ENCODE data around the gene RNF213. TPM values are rescaled to one million over a fixed set of nuclear protein-coding genes. Genes with fewer than 3 reads are reported as not detected.

RNF213 gene
- total RNA-seq, 1 donor from 2014 or later, result 25.6 TPM

GRCh38 chr17:80319999-80320344 is 59.3 kb downstream of the RNF213 start:
- Histone ChIP-seq H3K36me3 (peaks cover 88% of the 10 kb centered on the region), H3K4me3 (no peak overlapping the region), H3K27me3 (ENCODE audit: low read depth) (no peaks in the 10 kb centered on the region), H3K9me3 (replicated peaks) (peaks cover 7% of the 10 kb centered on the region), H3K4me1 (peaks cover 4% of the 10 kb centered on the region), H3K27ac (replicated peaks) (no peak overlapping the region)
- intact Hi-C loops (cut with micrococcal nuclease), result no loop called here
- no peak for TF ChIP-seq CTCF (IDR thresholded peaks at IDR 0.05; ENCODE audit: borderline replicate concordance)
- no peak for DNase-seq

- DNase-seq, result no peak
- H3K4me1 ChIP-seq, result peaks cover 4% of the 10 kb centered on the region
- intact Hi-C loops (cut with micrococcal nuclease), result no loop called here
- H3K4me3 ChIP-seq, result no peak overlapping the region
- H3K27ac ChIP-seq (replicated peaks), result no peak overlapping the region
- no peak for TF ChIP-seq CTCF (IDR thresholded peaks at IDR 0.05; ENCODE audit: borderline replicate concordance)
- peaks cover 7% of the 10 kb centered on the region for H3K9me3 ChIP-seq (replicated peaks)
- no peaks in the 10 kb centered on the region for H3K27me3 ChIP-seq (ENCODE audit: low read depth)
- H3K36me3 ChIP-seq, result peaks cover 93% of the 10 kb centered on the region
Observed at GRCh38 chr17:80320496-80320895, 59.8 kb downstream of the RNF213 start.

GRCh38 chr17:80322864-80323263 is 62.2 kb downstream of the RNF213 start:
- intact Hi-C loops (cut with micrococcal nuclease), result no loop called here
- Histone ChIP-seq H3K9me3 (replicated peaks) (peaks cover 7% of the 10 kb centered on the region), H3K4me1 (peaks cover under 1% of the 10 kb centered on the region), H3K27me3 (ENCODE audit: low read depth) (no peaks in the 10 kb centered on the region), H3K4me3 (no peak overlapping the region), H3K27ac (replicated peaks) (no peak overlapping the region), H3K36me3 (peaks cover 96% of the 10 kb centered on the region)
- no peak for TF ChIP-seq CTCF (IDR thresholded peaks at IDR 0.05; ENCODE audit: borderline replicate concordance)
- DNase-seq, result no peak

GRCh38 chr17:80323982-80324381 is 63.3 kb downstream of the RNF213 start:
- H3K9me3 ChIP-seq (replicated peaks), result peaks cover 7% of the 10 kb centered on the region
- no peaks in the 10 kb centered on the region for H3K27me3 ChIP-seq (ENCODE audit: low read depth)
- H3K36me3 ChIP-seq, result peaks cover 97% of the 10 kb centered on the region
- intact Hi-C loops (cut with micrococcal nuclease), result no loop called here
- H3K27ac ChIP-seq (replicated peaks), result no peak overlapping the region
- no peak for TF ChIP-seq CTCF (IDR thresholded peaks at IDR 0.05; ENCODE audit: borderline replicate concordance)
- H3K4me3 ChIP-seq, result no peak overlapping the region
- DNase-seq, result no peak
- peaks cover 2% of the 10 kb centered on the region for H3K4me1 ChIP-seq

- Histone ChIP-seq H3K36me3 (peaks cover 95% of the 10 kb centered on the region), H3K27ac (replicated peaks) (no peak overlapping the region), H3K4me3 (no peak overlapping the region), H3K27me3 (ENCODE audit: low read depth) (no peaks in the 10 kb centered on the region), H3K4me1 (peaks cover 6% of the 10 kb centered on the region), H3K9me3 (replicated peaks) (peaks cover 5% of the 10 kb centered on the region)
- intact Hi-C loops (cut with micrococcal nuclease), result no loop called here
- DNase-seq, result no peak
- TF ChIP-seq CTCF (IDR thresholded peaks at IDR 0.05; ENCODE audit: borderline replicate concordance), result no peak
Observed at GRCh38 chr17:80327518-80327917, 66.9 kb downstream of the RNF213 start.

Data from left ventricle myocardium inferior (tissue), 1 donor.